HG03575 (cell line): ENCODE data around the gene PXDC1.
"Not testable (repeated sequence)": the region's sequence is repeated elsewhere in the genome, so short reads cannot be mapped to it uniquely, and the experiment has no call there.

Source experiments
- ATAC-seq: cut with Tn5 transposase; IDR thresholded peaks from one replicate; pipeline ENCODE4 v1.9.1; 2021; ENCODE audit not compliant: unreplicated experiment, insufficient number of reproducible peaks, low FRiP score; ENCODE audit errors: extremely low read depth

The PXDC1 gene

DNA sequence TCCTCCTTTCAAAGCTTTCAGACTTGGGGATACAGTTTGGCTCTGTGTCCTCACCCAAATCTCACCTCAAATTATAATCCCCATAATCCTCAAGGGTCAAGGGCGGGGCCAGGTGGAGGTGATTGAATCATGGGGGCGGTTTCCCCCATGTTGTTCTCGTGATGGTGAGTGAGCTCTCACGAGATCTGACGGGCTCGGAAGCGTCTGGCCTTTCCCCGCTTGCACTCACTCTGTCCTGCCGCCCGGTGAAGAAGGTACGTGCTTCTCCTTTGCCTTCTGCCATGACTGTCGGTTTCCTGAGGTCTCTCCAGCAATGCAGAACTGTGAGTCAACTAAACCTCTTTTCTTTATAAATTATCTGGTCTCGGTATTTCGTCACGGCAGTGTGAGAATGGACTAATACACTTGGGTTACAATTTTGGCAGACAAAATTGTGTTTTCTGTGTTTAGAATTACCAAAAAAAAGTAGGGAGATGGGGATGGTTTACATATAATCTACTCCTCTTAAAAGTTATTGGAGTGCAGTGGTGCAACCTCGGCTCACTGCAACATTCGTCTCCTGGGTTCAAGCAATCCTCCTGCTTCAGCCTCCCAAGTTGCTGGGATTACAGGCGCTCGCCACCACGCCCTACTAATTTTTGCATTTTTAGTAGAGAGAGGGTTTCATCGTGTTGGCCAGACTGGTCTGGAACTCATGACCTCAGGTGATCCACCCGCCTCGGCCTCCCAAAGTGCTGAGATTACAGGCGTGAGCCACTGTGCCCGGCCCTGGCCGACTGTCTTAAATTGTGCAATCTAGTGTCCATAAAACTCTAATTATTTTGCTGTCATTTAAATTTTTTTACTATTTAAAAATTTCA lies 33.6 kb upstream of the PXDC1 start:
- ATAC-seq = no peak

GRCh38 chr6:3784423-3784822 lies 32.9 kb upstream of the PXDC1 start:
- no peak for ATAC-seq

DNA sequence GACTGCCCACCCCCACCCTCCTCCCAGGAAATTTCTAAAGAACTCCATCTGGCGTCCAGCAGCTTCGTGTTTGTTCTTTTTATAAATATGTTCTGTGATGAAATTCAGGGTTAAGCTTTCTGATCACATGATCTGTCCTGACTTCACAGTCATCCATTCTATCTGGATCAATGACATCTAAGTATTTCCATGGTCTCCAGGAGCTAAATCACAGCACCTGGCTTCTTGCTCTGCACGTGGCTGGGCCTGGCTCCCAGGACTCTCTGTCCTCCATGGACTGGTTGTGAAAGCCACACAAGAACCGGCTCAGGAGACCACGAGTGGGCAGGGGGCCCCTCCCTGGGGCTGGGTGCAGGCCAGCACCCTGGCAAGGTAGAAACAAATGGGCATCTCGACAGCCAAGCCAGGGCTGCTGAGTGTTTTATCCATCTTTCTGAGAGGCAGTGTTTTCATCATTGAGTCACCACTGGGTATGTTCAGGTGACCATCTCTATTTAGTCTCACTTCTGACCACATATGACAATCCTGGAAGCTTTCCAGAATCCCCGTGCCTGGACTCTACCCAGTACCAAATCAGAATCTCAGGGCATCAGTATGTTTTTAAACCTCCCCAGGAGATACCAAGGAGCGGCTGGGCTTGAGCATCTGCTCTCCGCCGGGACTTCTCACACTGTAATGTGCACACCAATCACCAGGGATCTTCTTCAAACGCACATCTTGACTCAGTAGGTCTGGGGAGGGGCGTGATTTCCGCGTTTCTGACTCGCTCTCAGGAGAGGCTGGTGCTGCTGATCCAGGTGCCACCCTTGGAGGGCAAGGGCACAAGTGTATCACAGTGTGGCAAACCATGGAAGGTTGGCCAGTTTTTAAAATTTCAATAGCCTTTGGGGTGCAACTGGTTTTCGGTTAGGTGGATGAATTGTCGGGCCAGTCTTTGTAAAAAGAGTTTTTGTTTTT lies 31.6 kb upstream of the PXDC1 start:
- no peak for ATAC-seq

DNA sequence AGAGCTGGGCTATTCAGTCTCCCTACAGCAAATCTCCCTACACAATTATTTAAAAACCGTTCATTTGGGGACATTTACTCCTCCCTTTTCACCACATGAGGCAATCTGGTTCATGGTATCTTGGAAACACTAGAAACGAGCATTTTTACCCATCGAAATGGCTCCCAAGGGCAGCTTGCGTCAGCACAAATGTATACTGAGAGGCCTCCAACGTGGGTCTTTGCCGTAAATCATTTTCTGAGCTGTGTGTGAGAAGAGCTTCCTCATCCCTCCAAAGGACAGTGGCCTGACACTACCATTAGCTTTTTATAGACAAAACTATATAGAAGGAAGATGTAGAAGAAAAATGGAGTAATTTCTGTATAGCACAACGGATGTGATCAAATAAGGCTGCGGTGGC lies 30.0 kb upstream of the PXDC1 start:
- no peak for ATAC-seq

GRCh38 chr6:3779574-3779849 lies 28.0 kb upstream of the PXDC1 start:
- ATAC-seq = no peak

DNA sequence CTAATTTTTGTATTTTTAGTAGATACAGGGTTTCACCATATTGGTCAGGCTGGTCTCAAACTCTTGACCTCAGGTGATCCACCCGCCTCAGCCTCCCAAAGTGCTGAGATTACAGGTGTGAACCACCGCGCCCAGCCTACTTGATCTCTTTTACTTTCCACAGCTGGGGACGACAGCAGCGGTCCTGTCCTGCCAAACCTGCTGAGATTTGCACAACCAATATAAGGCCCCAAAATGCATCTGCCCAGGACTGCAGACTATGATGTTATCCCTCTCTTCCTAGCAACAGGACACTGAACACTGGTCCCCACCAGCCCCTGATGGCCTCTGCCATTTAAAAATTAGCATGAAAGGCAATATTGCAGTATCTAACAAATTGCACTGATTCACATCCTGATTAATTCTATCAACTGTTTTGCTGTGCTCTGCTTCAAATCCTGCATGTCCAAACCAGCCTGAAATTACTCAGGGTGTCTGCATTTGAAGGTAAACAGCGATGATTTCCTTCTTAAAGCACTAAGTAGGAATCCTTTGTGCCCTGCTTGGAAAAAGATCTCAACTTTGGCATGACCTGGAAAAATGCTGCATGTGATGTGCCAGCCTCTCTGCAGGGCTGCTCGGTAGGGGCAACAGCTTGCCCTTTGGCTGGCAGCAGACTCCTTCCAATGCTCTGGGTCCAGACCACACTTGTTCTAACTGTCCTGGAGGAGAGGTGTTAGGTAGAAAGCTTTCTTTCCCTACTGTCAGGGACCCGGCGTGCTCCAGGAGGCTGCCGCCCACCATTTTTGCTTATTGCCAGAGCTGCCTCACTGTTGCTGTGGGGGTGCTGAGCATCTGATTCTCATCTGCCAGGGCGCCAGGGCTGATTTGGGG lies 27.4 kb upstream of the PXDC1 start:
- no peak for ATAC-seq

DNA sequence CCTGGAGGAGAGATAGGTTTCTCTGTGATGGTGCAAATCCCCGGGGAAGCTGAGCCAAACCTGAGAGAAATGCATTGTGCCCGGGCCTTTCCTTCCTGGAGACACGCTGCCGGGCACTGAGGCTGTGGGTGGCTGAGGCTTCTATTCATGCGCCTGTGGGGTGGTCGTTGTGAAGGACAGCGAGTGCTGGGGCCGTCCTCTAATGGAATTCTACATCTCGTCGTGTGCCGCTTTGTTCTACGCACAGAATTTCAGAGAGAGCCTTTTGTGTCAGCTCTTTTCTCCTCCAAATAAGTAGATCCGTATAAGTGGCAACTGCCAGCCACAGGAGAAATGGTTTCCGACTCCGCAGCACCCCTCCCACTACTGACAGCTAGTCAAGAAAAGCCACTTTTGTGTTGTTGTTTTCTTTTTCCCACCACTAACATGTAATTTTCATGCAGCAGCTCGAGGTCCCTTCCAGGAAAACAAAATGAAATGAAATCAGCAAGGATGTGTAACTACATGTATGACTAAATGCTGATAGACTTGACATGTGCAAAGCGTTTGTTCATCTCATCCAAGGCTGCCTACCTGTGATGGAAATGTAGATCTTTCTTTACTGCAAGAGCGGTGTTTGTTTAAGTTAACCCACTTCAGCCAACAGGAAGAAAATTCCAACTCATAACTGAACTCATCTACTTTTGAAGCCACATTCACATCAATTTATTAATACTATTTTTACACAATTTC lies 26.4 kb upstream of the PXDC1 start:
- no peak for ATAC-seq

DNA sequence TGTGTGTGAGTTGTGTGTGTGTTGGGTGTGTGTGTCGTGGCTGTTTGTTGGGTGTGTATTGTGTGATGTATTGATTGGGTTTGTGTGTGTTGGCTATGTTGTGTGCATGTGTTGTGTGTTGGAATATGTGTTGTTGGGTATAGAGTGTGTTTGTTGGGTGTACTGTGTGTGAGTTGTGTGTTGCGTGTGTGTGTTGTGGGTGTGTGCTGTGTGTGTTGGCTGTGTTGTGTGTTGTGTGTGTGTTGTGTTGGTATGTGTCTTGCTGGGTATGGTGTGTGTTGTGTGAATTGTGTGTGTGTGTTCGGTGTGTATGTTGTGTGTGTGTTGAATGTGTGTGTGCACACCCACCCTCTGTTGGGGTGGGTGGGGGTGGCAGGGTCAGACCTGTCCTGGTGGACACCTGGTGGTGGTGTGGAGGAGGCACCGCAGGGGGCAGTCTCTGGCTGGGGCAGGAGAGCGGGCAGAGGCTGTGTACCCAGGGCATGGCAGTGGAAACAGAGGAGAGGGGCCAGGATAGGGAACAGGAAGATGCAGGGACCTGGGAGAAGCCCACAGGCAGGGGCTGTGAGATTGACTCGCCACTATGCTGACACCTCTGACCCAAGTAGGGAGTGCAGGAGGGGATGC lies 25.5 kb upstream of the PXDC1 start:
- ATAC-seq = no peak

GRCh38 chr6:3775847-3776246 lies 24.3 kb upstream of the PXDC1 start:
- no peak for ATAC-seq

- no peak for ATAC-seq
These were observed 23.9 kb upstream of the PXDC1 start for GRCh38 chr6:3775386-3775785.

- no peak for ATAC-seq
These were observed 22.3 kb upstream of the PXDC1 start for GRCh38 chr6:3773678-3774298.

GRCh38 chr6:3772127-3772999 lies 20.9 kb upstream of the PXDC1 start:
- not testable (repeated sequence) for ATAC-seq

GRCh38 chr6:3771407-3772011 lies 20.0 kb upstream of the PXDC1 start:
- ATAC-seq = no peak

DNA sequence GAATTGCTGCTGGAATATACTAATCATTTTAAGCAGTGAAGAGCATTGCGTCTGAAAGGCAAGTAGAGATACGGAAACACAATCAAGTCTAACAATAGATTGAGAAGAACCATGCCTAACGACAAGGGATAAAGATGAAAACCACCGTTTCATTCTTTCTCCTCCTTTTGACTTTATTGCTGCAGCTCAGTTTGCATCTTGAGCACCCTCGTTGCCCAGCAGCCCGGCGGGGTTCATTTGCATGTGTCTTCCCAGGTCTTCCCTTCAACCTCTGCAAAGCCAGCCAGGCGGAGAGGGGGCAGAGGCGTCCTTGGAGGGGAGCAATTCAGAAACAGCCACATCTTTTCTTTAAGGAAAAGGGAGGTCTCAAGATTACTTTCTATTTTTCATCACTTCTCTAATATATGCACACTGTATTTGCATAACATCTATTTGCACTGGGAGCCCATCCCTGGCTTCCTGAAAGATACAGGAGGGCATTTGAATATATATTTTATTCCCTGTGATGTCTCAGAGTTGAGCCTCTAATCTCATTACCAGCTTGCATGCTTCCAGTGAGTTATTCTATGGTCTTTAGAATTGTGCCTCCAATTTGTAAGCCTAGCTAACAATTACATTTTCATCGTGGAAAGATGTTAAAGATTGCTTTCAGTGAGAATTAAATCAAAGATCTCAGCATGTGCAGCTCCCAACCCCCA lies 18.7 kb upstream of the PXDC1 start:
- no peak for ATAC-seq

GRCh38 chr6:3769610-3770009 lies 18.1 kb upstream of the PXDC1 start:
- ATAC-seq = no peak

- no peak for ATAC-seq
These were observed 17.0 kb upstream of the PXDC1 start for GRCh38 chr6:3768502-3768901.
